Stimulated activated memory B cell treated with anti-CD40 and anti-IgM and Interleukin-4, amounts not matched to agents 10 μg/mL and 1 μg/mL and 100 μg/mL, for 72 hours (primary cell): Measurements from ENCODE around the gene ECE2.

Experiments used
- ATAC-seq: fragments of 150-1000 bp; cut with Tn5 transposase; 2 replicates; pipeline ENCODE4 v1.10.0; 2021
- H3K27ac Mint-ChIP-seq: one replicate; pipeline ENCODE4 v1.8.0; 2022; ENCODE audit warnings: mild to moderate bottlenecking, mixed read lengths
- H3K27me3 Mint-ChIP-seq: one replicate; pipeline ENCODE4 v1.8.0; 2022; ENCODE audit warnings: mixed read lengths
- H3K36me3 Mint-ChIP-seq: one replicate; pipeline ENCODE4 v1.8.0; 2022; ENCODE audit warnings: mixed read lengths
- H3K4me1 Mint-ChIP-seq: one replicate; pipeline ENCODE4 v1.8.0; 2022; ENCODE audit warnings: mixed read lengths
- H3K4me3 Mint-ChIP-seq: one replicate; pipeline ENCODE4 v1.8.0; 2022; ENCODE audit warnings: mild to moderate bottlenecking, moderate library complexity, mixed read lengths
- H3K9me3 Mint-ChIP-seq: one replicate; pipeline ENCODE4 v1.8.0; 2022; ENCODE audit warnings: mixed read lengths

Gene ECE2

DNA sequence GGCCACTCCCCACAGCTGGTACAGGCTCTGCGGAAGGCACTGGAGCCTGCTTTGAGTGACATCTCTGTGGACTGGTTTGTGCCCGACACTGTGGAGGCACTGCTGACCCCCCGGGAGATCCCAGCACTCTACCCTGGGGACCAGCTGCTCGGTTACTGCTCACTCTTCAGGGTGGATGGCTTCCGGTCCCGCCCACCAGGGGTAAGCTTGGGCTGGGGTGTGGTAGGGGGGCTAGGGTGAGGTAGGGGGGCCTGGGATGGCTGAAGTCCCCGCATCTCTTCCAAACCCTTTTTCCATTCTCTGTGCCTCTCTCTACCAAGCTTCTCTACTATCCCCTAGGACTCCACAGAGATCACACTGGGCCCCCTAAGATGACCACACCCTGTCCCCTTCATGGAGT lies 38.6 kb upstream of the ECE2 start:
- Mint-ChIP-seq H3K27me3 (peaks cover 21% of the 10 kb centered on the region), H3K9me3 (no peaks in the 10 kb centered on the region), H3K27ac (no peak overlapping the region), H3K36me3 (peaks cover 3% of the 10 kb centered on the region), H3K4me3 (no peak overlapping the region), H3K4me1 (no peaks in the 10 kb centered on the region)
- ATAC-seq, result no peak

DNA sequence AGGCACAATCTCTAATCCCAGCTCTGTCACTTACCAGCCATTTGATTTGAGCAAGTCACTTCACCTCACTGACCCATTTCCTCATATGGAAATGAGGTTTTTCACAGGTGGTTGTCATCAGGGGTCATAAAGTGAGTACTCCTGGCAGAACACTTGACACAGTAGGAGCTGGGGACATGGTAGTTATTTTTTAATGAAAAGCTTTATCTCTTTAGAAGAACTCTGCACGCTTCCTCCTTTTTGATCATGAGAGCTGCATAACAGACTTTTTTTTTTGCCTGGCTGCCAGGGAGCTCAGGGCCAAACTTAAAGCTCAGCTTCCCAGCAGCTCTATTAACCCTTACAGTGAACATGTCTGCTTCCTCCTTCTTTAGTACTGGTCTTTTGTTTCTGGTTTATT lies 38.0 kb upstream of the ECE2 start:
- no peak overlapping the region for H3K27ac Mint-ChIP-seq
- peaks cover 9% of the 10 kb centered on the region for H3K36me3 Mint-ChIP-seq
- H3K4me1 Mint-ChIP-seq, result no peaks in the 10 kb centered on the region
- no peak for ATAC-seq
- H3K9me3 Mint-ChIP-seq, result no peaks in the 10 kb centered on the region
- peaks cover 15% of the 10 kb centered on the region for H3K27me3 Mint-ChIP-seq
- no peak overlapping the region for H3K4me3 Mint-ChIP-seq

GRCh38 chr3:184238246-184238818 lies 37.5 kb upstream of the ECE2 start:
- no peaks in the 10 kb centered on the region for H3K4me1 Mint-ChIP-seq
- no peak for ATAC-seq

DNA sequence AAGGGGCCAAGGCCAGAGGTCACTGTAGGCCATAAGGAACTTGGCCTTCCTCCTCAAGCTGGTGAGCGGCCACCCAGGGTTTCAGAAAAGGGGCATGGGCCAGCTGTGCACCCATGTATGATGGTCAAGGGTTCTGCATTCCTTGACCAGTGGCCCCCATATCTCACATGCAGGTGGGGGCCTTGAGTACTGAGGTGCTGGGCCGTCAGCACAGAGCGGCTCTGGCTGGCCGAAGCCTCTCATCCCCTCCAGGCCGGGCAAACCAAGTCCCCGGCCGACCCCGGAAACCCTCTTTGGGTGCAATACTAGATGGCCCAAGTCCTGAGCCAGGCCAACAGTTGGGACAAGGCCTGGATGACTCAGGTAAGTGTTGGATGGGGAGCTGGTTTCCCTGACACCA lies 36.6 kb upstream of the ECE2 start:
- no peak overlapping the region for H3K27ac Mint-ChIP-seq
- no peaks in the 10 kb centered on the region for H3K9me3 Mint-ChIP-seq
- H3K4me3 Mint-ChIP-seq, result no peak overlapping the region
- no peak for ATAC-seq
- H3K4me1 Mint-ChIP-seq, result no peaks in the 10 kb centered on the region
- peaks cover under 1% of the 10 kb centered on the region for H3K27me3 Mint-ChIP-seq
- H3K36me3 Mint-ChIP-seq, result peaks cover 21% of the 10 kb centered on the region

More at GRCh38 chr3:184238246-184238818, 37.5 kb upstream of the ECE2 start:
- H3K4me3 Mint-ChIP-seq, result no peak overlapping the region
- peaks cover 10% of the 10 kb centered on the region for H3K27me3 Mint-ChIP-seq
- H3K36me3 Mint-ChIP-seq, result peaks cover 12% of the 10 kb centered on the region
- H3K27ac Mint-ChIP-seq, result no peak overlapping the region
- H3K9me3 Mint-ChIP-seq, result no peaks in the 10 kb centered on the region

DNA sequence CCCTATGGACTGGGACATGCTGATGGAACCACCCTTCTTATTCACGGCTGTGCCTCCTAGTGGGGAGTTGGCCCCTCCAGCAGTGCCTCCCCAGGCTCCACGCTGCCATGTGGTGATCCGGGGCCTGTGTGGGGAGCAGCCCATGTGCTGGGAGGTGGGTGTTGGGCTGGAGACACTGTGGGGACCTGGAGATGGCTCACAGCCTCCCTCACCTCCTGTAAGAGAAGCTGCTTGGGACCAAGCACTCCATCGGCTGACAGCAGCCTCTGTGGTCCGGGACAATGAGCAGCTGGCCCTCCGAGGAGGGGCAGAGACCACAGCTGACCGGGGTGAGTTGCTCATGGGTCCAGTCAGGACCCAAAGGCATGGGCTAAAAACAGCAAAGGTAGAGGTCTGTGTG lies 36.1 kb upstream of the ECE2 start:
- no peaks in the 10 kb centered on the region for H3K4me1 Mint-ChIP-seq
- H3K27ac Mint-ChIP-seq, result no peak overlapping the region
- peaks cover 26% of the 10 kb centered on the region for H3K36me3 Mint-ChIP-seq
- no peak overlapping the region for H3K4me3 Mint-ChIP-seq
- no peak for ATAC-seq
- no peaks in the 10 kb centered on the region for H3K9me3 Mint-ChIP-seq
- no peaks in the 10 kb centered on the region for H3K27me3 Mint-ChIP-seq

GRCh38 chr3:184240384-184241140 lies 35.3 kb upstream of the ECE2 start:
- H3K36me3 Mint-ChIP-seq, result peaks cover 32% of the 10 kb centered on the region
- H3K4me3 Mint-ChIP-seq, result no peak overlapping the region
- H3K27me3 Mint-ChIP-seq, result no peaks in the 10 kb centered on the region
- no peaks in the 10 kb centered on the region for H3K9me3 Mint-ChIP-seq
- H3K4me1 Mint-ChIP-seq, result no peaks in the 10 kb centered on the region
- H3K27ac Mint-ChIP-seq, result no peak overlapping the region
- ATAC-seq, result no peak

DNA sequence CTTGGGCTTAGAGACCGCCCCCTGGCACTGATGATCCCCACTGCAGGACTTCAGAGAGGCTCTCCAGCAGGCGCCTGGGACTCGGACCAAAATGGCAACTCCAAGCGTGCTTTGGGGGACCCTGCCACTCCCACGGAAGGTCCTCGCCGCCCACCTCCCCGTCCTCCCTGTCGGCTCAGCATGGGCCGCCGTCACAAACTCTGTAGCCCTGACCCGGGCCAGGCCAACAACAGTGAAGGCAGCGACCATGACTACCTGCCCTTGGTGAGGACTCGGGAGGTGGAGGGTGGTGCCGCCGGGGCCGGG lies 34.7 kb upstream of the ECE2 start:
- Mint-ChIP-seq H3K27ac (no peak overlapping the region), H3K4me3 (no peak overlapping the region), H3K36me3 (peaks cover 37% of the 10 kb centered on the region), H3K9me3 (no peaks in the 10 kb centered on the region), H3K4me1 (peaks cover 4% of the 10 kb centered on the region), H3K27me3 (no peaks in the 10 kb centered on the region)
- no peak for ATAC-seq

GRCh38 chr3:184241447-184242296 lies 34.1 kb upstream of the ECE2 start:
- H3K36me3 Mint-ChIP-seq, result peaks cover 39% of the 10 kb centered on the region
- ATAC-seq, result peak; percentile 42
- no peaks in the 10 kb centered on the region for H3K27me3 Mint-ChIP-seq
- peaks cover 10% of the 10 kb centered on the region for H3K4me1 Mint-ChIP-seq
- H3K4me3 Mint-ChIP-seq, result no peak overlapping the region
- H3K27ac Mint-ChIP-seq, result no peak overlapping the region
- no peaks in the 10 kb centered on the region for H3K9me3 Mint-ChIP-seq

DNA sequence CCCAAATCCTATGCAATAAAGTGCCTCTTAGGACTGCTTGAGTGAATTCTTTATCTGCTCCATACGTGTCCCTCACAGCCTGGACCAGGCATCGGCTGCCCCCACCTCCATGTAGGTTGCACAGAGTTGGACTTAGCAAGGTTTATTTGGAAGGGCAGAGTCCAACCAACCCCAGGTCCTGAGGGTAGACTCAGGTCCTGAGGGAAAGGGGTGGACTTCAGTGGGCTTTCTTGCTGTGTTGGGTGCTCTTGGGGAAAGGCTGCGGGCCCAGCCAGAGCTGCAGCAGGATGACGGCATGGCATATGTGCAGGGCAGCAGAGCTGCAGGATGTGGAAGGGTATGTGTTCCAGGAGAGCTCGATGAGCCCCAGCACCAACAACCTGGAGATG lies 33.5 kb upstream of the ECE2 start:
- H3K36me3 Mint-ChIP-seq, result peaks cover 39% of the 10 kb centered on the region
- H3K9me3 Mint-ChIP-seq, result no peaks in the 10 kb centered on the region
- H3K27ac Mint-ChIP-seq, result no peak overlapping the region
- no peaks in the 10 kb centered on the region for H3K27me3 Mint-ChIP-seq
- peaks cover 11% of the 10 kb centered on the region for H3K4me1 Mint-ChIP-seq
- H3K4me3 Mint-ChIP-seq, result no peak overlapping the region
- no peak for ATAC-seq

DNA sequence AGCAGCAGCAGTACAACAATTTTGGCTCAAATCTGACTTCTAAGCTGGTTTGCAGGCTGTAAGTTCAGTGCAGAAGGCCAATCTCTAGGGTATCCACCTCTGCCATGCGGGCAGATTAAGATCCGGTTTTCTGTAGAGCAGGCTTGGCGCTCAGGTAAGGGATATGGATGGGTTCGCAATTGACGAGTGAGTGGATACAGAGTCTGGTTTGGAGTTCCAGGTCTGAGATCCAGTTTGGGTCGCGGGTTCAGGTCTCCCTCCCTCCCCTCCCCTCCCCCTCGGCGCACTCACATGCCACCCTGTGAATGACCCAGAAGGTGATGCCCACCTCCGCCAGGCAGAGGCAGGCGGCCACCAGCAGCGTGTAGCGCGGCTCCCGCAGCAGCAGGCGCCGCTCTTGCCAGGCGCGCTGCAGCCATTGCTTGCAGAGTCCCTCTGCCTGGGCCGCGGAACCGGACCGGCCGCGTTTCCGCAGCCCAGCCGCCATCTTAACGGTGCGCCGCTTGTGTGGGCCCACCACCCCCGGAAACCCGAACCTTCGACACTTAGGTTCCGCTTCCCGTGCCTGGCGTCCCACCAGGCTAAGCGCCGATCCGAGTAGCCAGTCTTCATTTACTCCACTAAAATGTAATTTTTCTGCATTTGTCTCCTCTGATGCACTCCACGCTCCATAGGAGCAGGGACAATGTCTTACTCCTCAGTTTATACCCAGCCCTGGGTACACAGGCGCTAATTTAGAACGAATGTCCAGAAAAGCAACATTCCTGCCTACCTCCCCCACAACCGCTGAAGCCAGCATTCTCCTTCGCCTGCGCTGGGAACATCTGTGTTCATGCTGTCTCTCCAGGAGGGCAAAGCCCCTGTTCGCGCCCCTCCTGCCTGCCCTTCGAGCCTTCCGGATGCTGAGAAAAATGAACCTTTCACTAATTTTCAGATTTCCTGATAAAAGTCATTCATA lies 27.1 kb upstream of the ECE2 start, which contains the start of gene ALG3:
Gene ALG3, minus strand, starts transcription at position 509 of the 958 bp plus-strand sequence. Its CDS starts 22 bp downstream, at position 487.
- H3K4me1 Mint-ChIP-seq, result peaks cover 34% of the 10 kb centered on the region
- peak; percentile 75 for ATAC-seq
- H3K27me3 Mint-ChIP-seq, result no peaks in the 10 kb centered on the region
- peaks cover 23% of the 10 kb centered on the region for H3K36me3 Mint-ChIP-seq
- H3K4me3 Mint-ChIP-seq, result peak within 1 kb of the TSS; percentile 98
- H3K9me3 Mint-ChIP-seq, result no peaks in the 10 kb centered on the region
- peak within 1 kb of the TSS; percentile 100 for H3K27ac Mint-ChIP-seq

GRCh38 chr3:184249412-184250166 lies 26.2 kb upstream of the ECE2 start, which contains the start of gene EEF1AKMT4:
Gene EEF1AKMT4 (plus strand): TSS chr3:184249672. CDS start chr3:184249695, 23 bp downstream.
- no peaks in the 10 kb centered on the region for H3K27me3 Mint-ChIP-seq
- peak within 1 kb of the TSS; percentile 100 for H3K27ac Mint-ChIP-seq
- H3K4me1 Mint-ChIP-seq, result peaks cover 34% of the 10 kb centered on the region
- H3K9me3 Mint-ChIP-seq, result no peaks in the 10 kb centered on the region
- peak within 1 kb of the TSS; percentile 98 for H3K4me3 Mint-ChIP-seq
- peak; percentile 97 for ATAC-seq
- H3K36me3 Mint-ChIP-seq, result peaks cover 14% of the 10 kb centered on the region

- H3K36me3 Mint-ChIP-seq, result peaks cover 7% of the 10 kb centered on the region
- no peaks in the 10 kb centered on the region for H3K27me3 Mint-ChIP-seq
- H3K4me1 Mint-ChIP-seq, result peaks cover 34% of the 10 kb centered on the region
- peak overlapping the region; percentile 100 for H3K27ac Mint-ChIP-seq
- peak overlapping the region; percentile 98 for H3K4me3 Mint-ChIP-seq
- ATAC-seq, result peak; percentile 85
- H3K9me3 Mint-ChIP-seq, result no peaks in the 10 kb centered on the region
Observed at GRCh38 chr3:184250167-184250828, 25.5 kb upstream of the ECE2 start.

GRCh38 chr3:184255291-184256039 lies 20.4 kb upstream of the ECE2 start:
- Mint-ChIP-seq H3K27ac (no peak overlapping the region), H3K36me3 (peaks cover 20% of the 10 kb centered on the region), H3K4me3 (no peak overlapping the region), H3K9me3 (no peaks in the 10 kb centered on the region), H3K4me1 (peaks cover 6% of the 10 kb centered on the region), H3K27me3 (peaks cover 19% of the 10 kb centered on the region)
- no peak for ATAC-seq
